ENCODE data around the gene BAZ2B.

DNA sequence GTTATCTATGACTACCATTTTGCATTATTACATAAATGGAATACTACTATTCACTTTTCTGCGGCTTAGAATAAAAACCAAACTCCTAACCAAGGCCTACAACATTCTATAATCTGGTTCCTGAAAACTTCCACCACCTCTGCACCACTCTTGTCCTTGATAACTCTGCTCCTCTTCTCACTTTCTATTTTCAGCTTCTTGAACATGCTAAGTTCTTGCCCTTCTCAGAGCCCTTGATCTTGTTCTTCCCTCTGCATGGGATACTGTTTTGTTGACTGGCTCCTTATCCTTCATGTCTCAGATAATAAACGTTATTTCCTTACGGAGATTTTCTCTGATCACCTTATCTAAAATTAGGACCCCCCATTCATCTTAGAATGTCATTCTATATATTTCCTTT, 264.4 kb downstream of the BAZ2B start:
- TF ChIP-seq, protein P1, sequence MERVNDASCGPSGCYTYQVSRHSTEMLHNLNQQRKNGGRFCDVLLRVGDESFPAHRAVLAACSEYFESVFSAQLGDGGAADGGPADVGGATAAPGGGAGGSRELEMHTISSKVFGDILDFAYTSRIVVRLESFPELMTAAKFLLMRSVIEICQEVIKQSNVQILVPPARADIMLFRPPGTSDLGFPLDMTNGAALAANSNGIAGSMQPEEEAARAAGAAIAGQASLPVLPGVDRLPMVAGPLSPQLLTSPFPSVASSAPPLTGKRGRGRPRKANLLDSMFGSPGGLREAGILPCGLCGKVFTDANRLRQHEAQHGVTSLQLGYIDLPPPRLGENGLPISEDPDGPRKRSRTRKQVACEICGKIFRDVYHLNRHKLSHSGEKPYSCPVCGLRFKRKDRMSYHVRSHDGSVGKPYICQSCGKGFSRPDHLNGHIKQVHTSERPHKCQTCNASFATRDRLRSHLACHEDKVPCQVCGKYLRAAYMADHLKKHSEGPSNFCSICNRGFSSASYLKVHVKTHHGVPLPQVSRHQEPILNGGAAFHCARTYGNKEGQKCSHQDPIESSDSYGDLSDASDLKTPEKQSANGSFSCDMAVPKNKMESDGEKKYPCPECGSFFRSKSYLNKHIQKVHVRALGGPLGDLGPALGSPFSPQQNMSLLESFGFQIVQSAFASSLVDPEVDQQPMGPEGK (CRISPR knock-in tag; IDR thresholded peaks at IDR 0.05; ENCODE audit: borderline replicate concordance), result no peak
- TF ChIP-seq GLIS3 (CRISPR knock-in tag; IDR thresholded peaks at IDR 0.05), result no peak
- TF ChIP-seq, protein P2, sequence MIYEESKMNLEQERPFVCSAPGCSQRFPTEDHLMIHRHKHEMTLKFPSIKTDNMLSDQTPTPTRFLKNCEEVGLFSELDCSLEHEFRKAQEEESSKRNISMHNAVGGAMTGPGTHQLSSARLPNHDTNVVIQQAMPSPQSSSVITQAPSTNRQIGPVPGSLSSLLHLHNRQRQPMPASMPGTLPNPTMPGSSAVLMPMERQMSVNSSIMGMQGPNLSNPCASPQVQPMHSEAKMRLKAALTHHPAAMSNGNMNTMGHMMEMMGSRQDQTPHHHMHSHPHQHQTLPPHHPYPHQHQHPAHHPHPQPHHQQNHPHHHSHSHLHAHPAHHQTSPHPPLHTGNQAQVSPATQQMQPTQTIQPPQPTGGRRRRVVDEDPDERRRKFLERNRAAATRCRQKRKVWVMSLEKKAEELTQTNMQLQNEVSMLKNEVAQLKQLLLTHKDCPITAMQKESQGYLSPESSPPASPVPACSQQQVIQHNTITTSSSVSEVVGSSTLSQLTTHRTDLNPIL (CRISPR knock-in tag; IDR thresholded peaks at IDR 0.05; ENCODE audit: low read depth), result no peak
- no peak for TF ChIP-seq ISL1 (CRISPR knock-in tag; IDR thresholded peaks at IDR 0.05)
- TF ChIP-seq RARB (CRISPR knock-in tag; IDR thresholded peaks at IDR 0.05), result no peak
- no peak for TF ChIP-seq ZFP30 (CRISPR knock-in tag; IDR thresholded peaks at IDR 0.05)
- no peak for TF ChIP-seq ZFP3 (CRISPR knock-in tag; IDR thresholded peaks at IDR 0.05)
- TF ChIP-seq TCF4 (CRISPR knock-in tag; IDR thresholded peaks at IDR 0.05; ENCODE audit: borderline replicate concordance), result no peak

Measured in SK-N-SH treated with all-trans-retinoic acid at 6 μM for 48 hours (cell line).